K562 (cell line): Measurements from ENCODE around the gene NUP210. TPM values are rescaled to one million over a fixed set of nuclear protein-coding genes. Genes with fewer than 3 reads are reported as not detected.

Source experiments
- ADNP ChIP-seq: fragments of 200-800 bp; sonication (Bioruptor generic); IDR thresholded peaks from 2 replicates; pipeline ENCODE4 v1.6.1; 2016; ENCODE audit warnings: missing genetic modification characterization, missing compliant biosample characterization
- ARHGAP35 ChIP-seq: fragments of 450-650 bp; IDR thresholded peaks from 2 replicates; pipeline ENCODE4 v1.6.1; 2018; ENCODE audit not compliant: partially characterized antibody
- CHD4 ChIP-seq: fragments of 200-600 bp; sonication (generic); IDR thresholded peaks from 3 replicates; pipeline ENCODE4 v1.6.1; 2012; ENCODE audit warnings: low read depth, mild to moderate bottlenecking, mixed read lengths, low read length, inconsistent platforms; ENCODE audit not compliant: insufficient read depth, insufficient replicate concordance, poor library complexity, severe bottlenecking
- E2F5 ChIP-seq: sonication (generic); formaldehyde crosslinking; IDR thresholded peaks from 2 replicates; pipeline ENCODE4 v1.8.0; 2022; ENCODE audit warnings: mild to moderate bottlenecking, missing genetic modification reagents
- EWSR1 ChIP-seq: fragments of 450-650 bp; IDR thresholded peaks from 2 replicates; pipeline ENCODE4 v1.6.1; 2018; ENCODE audit warnings: borderline replicate concordance, mild to moderate bottlenecking, low read depth, moderate library complexity; ENCODE audit not compliant: partially characterized antibody
- FIP1L1 ChIP-seq: fragments of 200-400 bp; formaldehyde crosslinking; IDR thresholded peaks from 2 replicates; pipeline ENCODE4 v1.6.1; 2018; ENCODE audit warnings: mild to moderate bottlenecking, low read depth, low read length; ENCODE audit not compliant: poor library complexity, severe bottlenecking
- KDM5B ChIP-seq: fragments of 200-600 bp; sonication (generic); IDR thresholded peaks from 2 replicates; pipeline ENCODE4 v1.6.1; 2012; ENCODE audit warnings: low read depth, mild to moderate bottlenecking, moderate library complexity, low read length, control low read depth, inconsistent platforms; ENCODE audit not compliant: insufficient replicate concordance
- MAFF ChIP-seq: IDR thresholded peaks from 2 replicates; pipeline ENCODE4 v1.6.1; 2012; ENCODE audit warnings: low read length, improper control_type of control experiment
- MAFK ChIP-seq: IDR thresholded peaks from 2 replicates; pipeline ENCODE4 v1.6.1; 2011; ENCODE audit warnings: low read length, improper control_type of control experiment
- NCOA6 ChIP-seq: fragments of 450-650 bp; IDR thresholded peaks from 2 replicates; pipeline ENCODE4 v1.6.1; 2017; ENCODE audit warnings: mild to moderate bottlenecking
- POLR2G ChIP-seq: fragments of 200-400 bp; formaldehyde crosslinking; IDR thresholded peaks from 2 replicates; pipeline ENCODE4 v1.6.1; 2017; ENCODE audit warnings: low read depth, mild to moderate bottlenecking, antibody characterized with exemption, low read length, moderate library complexity
- PRPF4 ChIP-seq: fragments of 200-400 bp; formaldehyde crosslinking; IDR thresholded peaks from one replicate; pipeline ENCODE4 v1.6.1; 2017; ENCODE audit warnings: low read length, low read depth, mild to moderate bottlenecking; ENCODE audit not compliant: insufficient read depth, poor library complexity, severe bottlenecking
- SETDB1 ChIP-seq: IDR thresholded peaks from one replicate; pipeline ENCODE4 v1.6.1; 2012; ENCODE audit warnings: low read length, control low read depth, inconsistent platforms
- SIN3A ChIP-seq, 2 experiments: fragments of 150-350 bp in 1 of 2; IDR thresholded peaks; 2 replicates each; pipeline ENCODE4 v1.6.1; 2011 to 2016; ENCODE audit warnings: borderline replicate concordance in 2 of 2, low read depth in 2 of 2, low read length in 2 of 2, mild to moderate bottlenecking in 2 of 2, moderate library complexity in 2 of 2; ENCODE audit not compliant: control insufficient read depth in 1 of 2
- SP1 ChIP-seq: sonication (generic); formaldehyde crosslinking; IDR thresholded peaks from 2 replicates; pipeline ENCODE4 v1.8.1; 2022; ENCODE audit warnings: mild to moderate bottlenecking, missing genetic modification reagents
- SP2 ChIP-seq: IDR thresholded peaks from 2 replicates; pipeline ENCODE4 v1.6.1; 2011; ENCODE audit warnings: mild to moderate bottlenecking, low read depth, low read length, moderate library complexity; ENCODE audit not compliant: poor library complexity, severe bottlenecking; ENCODE audit errors: extremely low read depth
- SREBF2 ChIP-seq: sonication (generic); formaldehyde crosslinking; IDR thresholded peaks from 2 replicates; pipeline ENCODE4 v1.4.0; 2020; ENCODE audit warnings: mild to moderate bottlenecking, missing genetic modification reagents
- ZBTB26 ChIP-seq: fragments of 450-650 bp; formaldehyde crosslinking; IDR thresholded peaks from 2 replicates; pipeline ENCODE4 v1.4.0; 2022; ENCODE audit warnings: missing genetic modification characterization
- ZNF253 ChIP-seq: fragments of 250-450 bp; sonication (Bioruptor Pico); conservative IDR thresholded peaks from 2 replicates; pipeline ENCODE4 v1.6.1; 2021; ENCODE audit warnings: mild to moderate bottlenecking
- ZNF282 ChIP-seq: sonication (generic); formaldehyde crosslinking; IDR thresholded peaks from 2 replicates; pipeline ENCODE4 v1.8.1; 2023; ENCODE audit warnings: missing genetic modification reagents
- ZNF354B ChIP-seq: fragments of 250-450 bp; sonication (Bioruptor Pico); IDR thresholded peaks from 2 replicates; pipeline ENCODE4 v1.4.0; 2020
- ZNF699 ChIP-seq: fragments of 250-450 bp; sonication (Bioruptor Pico); IDR thresholded peaks from 2 replicates; pipeline ENCODE4 v1.8.0; 2021; ENCODE audit warnings: mild to moderate bottlenecking, moderate library complexity; ENCODE audit not compliant: insufficient replicate concordance
- ZNF717 ChIP-seq: fragments of 250-450 bp; sonication (Bioruptor Pico); IDR thresholded peaks from 2 replicates; pipeline ENCODE4 v1.5.0; 2021
- ZNF766 ChIP-seq: fragments of 200-800 bp; sonication (Bioruptor generic); conservative IDR thresholded peaks from 2 replicates; pipeline ENCODE4 v1.6.1; 2016; ENCODE audit warnings: missing genetic modification characterization, missing compliant biosample characterization
- polyA plus RNA-seq, 8 experiments: library from polyadenylated mRNA; depleted of rRNA in 4 of 8; stranded (reverse) in 5 of 8; unstranded in 3 of 8; fragments of >200 nt; fragmentation: Nextera tagmentation in 2 of 8; fragmentation: Illumina TruSeq in 1 of 8; extraction: Ambion mirVana in 2 of 8; extraction: Trizol in 1 of 8; gene quantifications; 2 replicates each; pipeline versions ENCODE4 v1.2.1 to v1.2.3, GENCODE V29; 2011 to 2014; ENCODE audit warnings: inconsistent platforms in 1 of 8, missing spikeins in 1 of 8
- total RNA-seq, 7 experiments: library from RNA; depleted of rRNA in 6 of 7; stranded (reverse); fragments of >200 nt in 6 of 7; fragmentation: Illumina TruSeq in 2 of 7; extraction: Trizol in 2 of 7; gene quantifications; 2 replicates each; pipeline versions ENCODE4 v1.2.1 to v1.2.3, GENCODE V29; 2011 to 2021; ENCODE audit warnings: low replicate concordance in 1 of 7

The NUP210 gene
- total and polyA plus RNA-seq, 9 of the 15 experiments (the other 6 are each of a cell fraction or from before 2014, with no cell fraction given): 1.2 to 138 (median 44.0) TPM

- TF ChIP-seq ZNF699: no peak
- no peak for TF ChIP-seq KDM5B
- peak; percentile 73 for TF ChIP-seq NCOA6
- TF ChIP-seq ZNF354B: no peak
- TF ChIP-seq ZNF766 (CRISPR knock-in tag): no peak
- no peak for TF ChIP-seq MAFF
- TF ChIP-seq CHD4: no peak
- TF ChIP-seq SETDB1: no peak
- TF ChIP-seq ZNF253 (CRISPR knock-in tag): no peak
- no peak for TF ChIP-seq MAFK
- no peak for TF ChIP-seq SREBF2 (CRISPR knock-in tag)
- no peak for TF ChIP-seq ZNF717 (CRISPR knock-in tag)
- TF ChIP-seq EWSR1: no peak
- TF ChIP-seq ADNP (tag): no peak
- no peak for TF ChIP-seq ZNF282 (CRISPR knock-in tag)
- peak; percentile 51 for TF ChIP-seq POLR2G
- no peak for TF ChIP-seq ARHGAP35
- TF ChIP-seq SP1 (CRISPR knock-in tag): no peak
- TF ChIP-seq SP2: no peak
- TF ChIP-seq PRPF4: no peak
- TF ChIP-seq SIN3A (IDR thresholded peaks at IDR 0.05; ENCODE audit: borderline replicate concordance in 2 of 2, control insufficient read depth in 1 of 2, low read depth in 2 of 2, low read length in 2 of 2): peak in 1 of 2 experiments; percentile 48; a peak in 1 of 4 replicates
- TF ChIP-seq E2F5 (CRISPR knock-in tag): no peak
- TF ChIP-seq ZBTB26 (CRISPR knock-in tag): no peak
- TF ChIP-seq FIP1L1: no peak
Observed at GRCh38 chr3:13282986-13283876, 136.9 kb downstream of the NUP210 start (continued).
